Stimulated activated CD8-positive, alpha-beta memory T cell treated with anti-CD3 and anti-CD28 coated beads, Interleukin-15, amount 100 ng/mL, for 1 hour (primary cell): Measurements from ENCODE around the gene AQP12B.

Experiments
- DNase-seq: peaks from one replicate; pipeline ENCODE4 v3.0.0-alpha.2; 2020; ENCODE audit warnings: low read depth

AQP12B gene

GRCh38 chr2:240647503-240648154 lies 35.1 kb downstream of the AQP12B start:
- DNase-seq: no peak

GRCh38 chr2:240646900-240647502 lies 35.7 kb downstream of the AQP12B start:
- no peak for DNase-seq

- no peak for DNase-seq
Measured at GRCh38 chr2:240646176-240646899, 36.3 kb downstream of the AQP12B start.

- DNase-seq: no peak
Measured at GRCh38 chr2:240645801-240646175, 36.9 kb downstream of the AQP12B start.

- DNase-seq: no peak
Measured at GRCh38 chr2:240645346-240645745, 37.3 kb downstream of the AQP12B start.

GRCh38 chr2:240644859-240645301 lies 37.8 kb downstream of the AQP12B start:
- DNase-seq: no peak

- no peak for DNase-seq
Measured at GRCh38 chr2:240644171-240644651, 38.5 kb downstream of the AQP12B start.

- DNase-seq: no peak
Measured at GRCh38 chr2:240643811-240644150, 38.9 kb downstream of the AQP12B start.

- DNase-seq: no peak
Measured at GRCh38 chr2:240643093-240643810, 39.4 kb downstream of the AQP12B start.

GRCh38 chr2:240642806-240643092 lies 39.9 kb downstream of the AQP12B start:
- DNase-seq: no peak

GRCh38 chr2:240642061-240642805 lies 40.5 kb downstream of the AQP12B start:
- DNase-seq: no peak

- no peak for DNase-seq
Measured at GRCh38 chr2:240640939-240641338, 41.7 kb downstream of the AQP12B start.

GRCh38 chr2:240639566-240639965 lies 43.1 kb downstream of the AQP12B start:
- no peak for DNase-seq

- no peak for DNase-seq
Measured at GRCh38 chr2:240638512-240639160, 44.0 kb downstream of the AQP12B start.

- DNase-seq: no peak
Measured at GRCh38 chr2:240637901-240638345, 44.8 kb downstream of the AQP12B start.

GRCh38 chr2:240637116-240637900 lies 45.4 kb downstream of the AQP12B start:
- no peak for DNase-seq

GRCh38 chr2:240636563-240637115 lies 46.0 kb downstream of the AQP12B start:
- no peak for DNase-seq

GRCh38 chr2:240635998-240636547 lies 46.6 kb downstream of the AQP12B start:
- DNase-seq: no peak

- DNase-seq: no peak
Measured at GRCh38 chr2:240635121-240635997, 47.3 kb downstream of the AQP12B start.
